C4-2B (cell line): ENCODE measurements around the gene ITSN1.

Source experiments
- ZFX ChIP-seq: fragments of 450-650 bp; IDR thresholded peaks from 2 replicates; pipeline ENCODE4 v1.6.1; 2017
- TF ChIP-seq, protein P1 (sequence below): fragments of 450-650 bp; conservative IDR thresholded peaks from 2 replicates; pipeline ENCODE4 v1.5.1; 2017; ENCODE audit warnings: mild to moderate bottlenecking

DNA sequence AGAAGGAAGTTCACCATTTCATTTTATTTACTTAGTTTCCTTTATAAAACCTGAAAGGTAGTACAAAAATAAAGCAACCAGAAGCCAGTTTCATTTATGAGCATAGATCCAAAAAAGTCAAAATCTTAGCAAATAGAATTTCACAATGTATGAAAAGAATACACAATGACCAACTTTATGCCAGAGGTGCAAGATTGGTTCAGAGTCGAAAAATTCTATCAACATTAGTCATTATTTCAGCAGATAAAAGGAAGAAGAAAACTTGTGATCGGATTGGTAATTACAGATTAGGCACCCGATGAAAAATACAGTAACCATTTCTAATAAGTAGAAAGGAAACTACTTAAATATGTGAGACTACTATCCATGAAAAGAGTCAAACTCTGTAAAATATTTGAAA lies 89.1 kb downstream of the ITSN1 start:
- TF ChIP-seq, protein P1, sequence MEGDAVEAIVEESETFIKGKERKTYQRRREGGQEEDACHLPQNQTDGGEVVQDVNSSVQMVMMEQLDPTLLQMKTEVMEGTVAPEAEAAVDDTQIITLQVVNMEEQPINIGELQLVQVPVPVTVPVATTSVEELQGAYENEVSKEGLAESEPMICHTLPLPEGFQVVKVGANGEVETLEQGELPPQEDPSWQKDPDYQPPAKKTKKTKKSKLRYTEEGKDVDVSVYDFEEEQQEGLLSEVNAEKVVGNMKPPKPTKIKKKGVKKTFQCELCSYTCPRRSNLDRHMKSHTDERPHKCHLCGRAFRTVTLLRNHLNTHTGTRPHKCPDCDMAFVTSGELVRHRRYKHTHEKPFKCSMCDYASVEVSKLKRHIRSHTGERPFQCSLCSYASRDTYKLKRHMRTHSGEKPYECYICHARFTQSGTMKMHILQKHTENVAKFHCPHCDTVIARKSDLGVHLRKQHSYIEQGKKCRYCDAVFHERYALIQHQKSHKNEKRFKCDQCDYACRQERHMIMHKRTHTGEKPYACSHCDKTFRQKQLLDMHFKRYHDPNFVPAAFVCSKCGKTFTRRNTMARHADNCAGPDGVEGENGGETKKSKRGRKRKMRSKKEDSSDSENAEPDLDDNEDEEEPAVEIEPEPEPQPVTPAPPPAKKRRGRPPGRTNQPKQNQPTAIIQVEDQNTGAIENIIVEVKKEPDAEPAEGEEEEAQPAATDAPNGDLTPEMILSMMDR: no peak
- no peak for TF ChIP-seq ZFX
